Stimulated activated naive CD4-positive, alpha-beta T cell (primary cell): Measurements from ENCODE around the gene PLOD1.
"Not testable (repeated sequence)": the region's sequence is repeated elsewhere in the genome, so short reads cannot be mapped to it uniquely, and the experiment has no call there.

Experiments
- DNase-seq, 6 experiments: peaks; one replicate each; lab custom pipeline; 2025; lab: John Stamatoyannopoulos, UW

Gene PLOD1

GRCh38 chr1:12005488-12006166 lies 71.1 kb downstream of the PLOD1 start:
- no peak for DNase-seq

GRCh38 chr1:12006167-12006921 lies 71.8 kb downstream of the PLOD1 start:
- no peak for DNase-seq

GRCh38 chr1:12007204-12007603 lies 72.7 kb downstream of the PLOD1 start:
- no peak for DNase-seq

- not testable (repeated sequence) for DNase-seq
Observed at GRCh38 chr1:12008355-12008754, 73.8 kb downstream of the PLOD1 start.

GRCh38 chr1:12009318-12009947 lies 74.9 kb downstream of the PLOD1 start:
- no peak for DNase-seq

GRCh38 chr1:12010746-12011570 lies 76.4 kb downstream of the PLOD1 start:
- no peak for DNase-seq

GRCh38 chr1:12011998-12012397 lies 77.5 kb downstream of the PLOD1 start:
- DNase-seq: no peak

GRCh38 chr1:12012560-12013316 lies 78.2 kb downstream of the PLOD1 start:
- no peak for DNase-seq

GRCh38 chr1:12014141-12014991 lies 79.8 kb downstream of the PLOD1 start:
- no peak for DNase-seq

GRCh38 chr1:12015001-12015491 lies 80.5 kb downstream of the PLOD1 start:
- DNase-seq: no peak

- no peak for DNase-seq
Observed at GRCh38 chr1:12015499-12015898, 81.0 kb downstream of the PLOD1 start.

GRCh38 chr1:12016182-12016581 lies 81.7 kb downstream of the PLOD1 start:
- DNase-seq: no peak

- no peak for DNase-seq
Observed at GRCh38 chr1:12019858-12020509, 85.5 kb downstream of the PLOD1 start.

GRCh38 chr1:12021616-12022015 lies 87.1 kb downstream of the PLOD1 start:
- DNase-seq: no peak

GRCh38 chr1:12022036-12022435 lies 87.5 kb downstream of the PLOD1 start:
- DNase-seq: no peak
